H9 (cell line): ENCODE data around the gene NTRK3. TPM values are rescaled to one million over a fixed set of nuclear protein-coding genes. Genes with fewer than 3 reads are reported as not detected.

Experiments used
- DNase-seq: peaks from one replicate; pipeline ENCODE4 v3.0.0-alpha.2; 2017
- H2AFZ ChIP-seq: one replicate; pipeline ENCODE4 v1.6.1; 2013; ENCODE audit warnings: mild to moderate bottlenecking, low read length, control low read depth, moderate library complexity
- H2AK5ac ChIP-seq: 2 replicates; pipeline ENCODE4 v1.6.1; 2013; ENCODE audit warnings: low read length, control low read depth, mixed read lengths; ENCODE audit not compliant: insufficient read length
- H2BK120ac ChIP-seq: one replicate; pipeline ENCODE4 v1.6.1; 2013; ENCODE audit warnings: low read depth, mild to moderate bottlenecking, low read length, control low read depth, inconsistent platforms; ENCODE audit not compliant: poor library complexity, severe bottlenecking
- H2BK12ac ChIP-seq: 2 replicates; pipeline ENCODE4 v1.6.1; 2013; ENCODE audit warnings: low read length, control low read depth, mixed read lengths, low read depth; ENCODE audit not compliant: insufficient read length
- H2BK15ac ChIP-seq: 2 replicates; pipeline ENCODE4 v1.6.1; 2013; ENCODE audit warnings: low read depth, low read length, control low read depth
- H2BK20ac ChIP-seq: one replicate; pipeline ENCODE4 v1.6.1; 2013; ENCODE audit warnings: low read depth, mild to moderate bottlenecking, low read length, control low read depth, inconsistent platforms; ENCODE audit not compliant: poor library complexity, severe bottlenecking
- H2BK5ac ChIP-seq: 2 replicates; pipeline ENCODE4 v1.6.1; 2013; ENCODE audit warnings: low read length, control low read depth, mixed read lengths; ENCODE audit not compliant: insufficient read length
- H3K14ac ChIP-seq: 2 replicates; pipeline ENCODE4 v1.6.1; 2013; ENCODE audit warnings: low read length, control low read depth; ENCODE audit not compliant: insufficient read depth
- H3K18ac ChIP-seq: 2 replicates; pipeline ENCODE4 v1.6.1; 2013; ENCODE audit warnings: low read depth, mild to moderate bottlenecking, mixed read lengths, low read length, control low read depth; ENCODE audit not compliant: insufficient read length
- H3K23ac ChIP-seq: 2 replicates; pipeline ENCODE4 v1.6.1; 2013; ENCODE audit warnings: low read length, control low read depth, mixed read lengths, low read depth; ENCODE audit not compliant: insufficient read length
- H3K23me2 ChIP-seq: 2 replicates; pipeline ENCODE4 v1.6.1; 2013; ENCODE audit warnings: low read depth, mild to moderate bottlenecking, mixed read lengths, low read length, control low read depth; ENCODE audit not compliant: insufficient read length, poor library complexity, severe bottlenecking
- H3K27ac ChIP-seq: 2 replicates; pipeline ENCODE4 v1.5.1; 2013; ENCODE audit warnings: low read length, control low read depth, mixed read lengths, low read depth; ENCODE audit not compliant: insufficient read length
- H3K27me3 ChIP-seq: 2 replicates; pipeline ENCODE4 v1.6.1; 2013; ENCODE audit warnings: low read length, control low read depth, inconsistent platforms; ENCODE audit not compliant: insufficient read depth
- H3K4ac ChIP-seq: 2 replicates; pipeline ENCODE4 v1.6.1; 2013; ENCODE audit warnings: low read depth, mild to moderate bottlenecking, control low read depth, inconsistent platforms, low read length, moderate library complexity
- H3K4me1 ChIP-seq: 2 replicates; pipeline ENCODE4 v1.6.1; 2013; ENCODE audit warnings: low read length, control low read depth, inconsistent platforms; ENCODE audit not compliant: insufficient read depth
- H3K4me2 ChIP-seq: 2 replicates; pipeline ENCODE4 v1.6.1; 2013; ENCODE audit warnings: low read length, control low read depth, mixed read lengths; ENCODE audit not compliant: insufficient read length, insufficient read depth
- H3K56ac ChIP-seq: 2 replicates; pipeline ENCODE4 v1.6.1; 2013; ENCODE audit warnings: low read depth, mild to moderate bottlenecking, mixed read lengths, low read length, control low read depth; ENCODE audit not compliant: insufficient read length
- H3K79me1 ChIP-seq: 2 replicates; pipeline ENCODE4 v1.6.1; 2013; ENCODE audit warnings: low read depth, mild to moderate bottlenecking, moderate library complexity, low read length, control low read depth, inconsistent platforms; ENCODE audit not compliant: insufficient read depth, poor library complexity, severe bottlenecking
- H3K79me2 ChIP-seq: 2 replicates; pipeline ENCODE4 v1.6.1; 2013; ENCODE audit warnings: low read length, control low read depth, inconsistent platforms; ENCODE audit not compliant: insufficient read depth
- H3K9ac ChIP-seq: 2 replicates; pipeline ENCODE4 v1.6.1; 2013; ENCODE audit warnings: low read length, control low read depth, mixed read lengths; ENCODE audit not compliant: insufficient read length; ENCODE audit errors: extremely low read depth
- H3K9me3 ChIP-seq: one replicate; pipeline ENCODE4 v1.6.1; 2013; ENCODE audit warnings: low read depth, low read length, inconsistent platforms; ENCODE audit not compliant: control insufficient read depth
- H3T11ph ChIP-seq: one replicate; pipeline ENCODE4 v1.6.1; 2013; ENCODE audit warnings: mild to moderate bottlenecking, low read length, control low read depth, inconsistent platforms
- H4K20me1 ChIP-seq: one replicate; pipeline ENCODE4 v1.6.1; 2013; ENCODE audit not compliant: control insufficient read depth, insufficient read length, insufficient read depth
- H4K5ac ChIP-seq: 2 replicates; pipeline ENCODE4 v1.6.1; 2013; ENCODE audit warnings: low read depth, mild to moderate bottlenecking, mixed read lengths, low read length, control low read depth; ENCODE audit not compliant: insufficient read length
- H4K8ac ChIP-seq: replicated peaks from 2 replicates; pipeline ENCODE4 v1.6.1; 2013; ENCODE audit warnings: low read length, control low read depth, mixed read lengths, low read depth; ENCODE audit not compliant: insufficient read length
- H4K91ac ChIP-seq: 2 replicates; pipeline ENCODE4 v1.6.1; 2013; ENCODE audit warnings: low read depth, mild to moderate bottlenecking, moderate library complexity, mixed read lengths, low read length, control low read depth; ENCODE audit not compliant: insufficient read length
- H3K27ac Mint-ChIP-seq, 3 experiments: 2 replicates in 2 of 3; 3 replicates in 1 of 3; pipeline ENCODE4 v1.8.0; 2020 to 2021; ENCODE audit warnings: mixed read lengths in 3 of 3, mild to moderate bottlenecking in 1 of 3, moderate library complexity in 1 of 3
- H3K27me3 Mint-ChIP-seq: 2 replicates; pipeline ENCODE4 v1.8.0; 2021; ENCODE audit warnings: low read depth, mild to moderate bottlenecking, moderate library complexity, mixed read lengths
- H3K36me3 Mint-ChIP-seq, 3 experiments: 2 replicates in 2 of 3; 3 replicates in 1 of 3; pipeline ENCODE4 v1.8.0; 2020 to 2021; ENCODE audit warnings: low read depth in 3 of 3, mixed read lengths in 3 of 3; ENCODE audit not compliant: insufficient read depth in 1 of 3
- H3K4me1 Mint-ChIP-seq, 2 experiments: 2 replicates each; pipeline ENCODE4 v1.8.0; 2020; ENCODE audit warnings: mixed read lengths in 2 of 2
- H3K4me3 Mint-ChIP-seq, 2 experiments: 2 replicates in 1 of 2; 3 replicates in 1 of 2; pipeline ENCODE4 v1.8.0; 2020 to 2021; ENCODE audit warnings: mild to moderate bottlenecking in 2 of 2, mixed read lengths in 2 of 2, moderate library complexity in 1 of 2
- H3K9me3 Mint-ChIP-seq, 2 experiments: 2 replicates in 1 of 2; 3 replicates in 1 of 2; pipeline ENCODE4 v1.8.0; 2020; ENCODE audit warnings: mild to moderate bottlenecking in 2 of 2, mixed read lengths in 2 of 2, moderate library complexity in 1 of 2
- WGBS: extraction: QIAGEN DNeasy Blood & Tissue Kit; methylation state at CpG from one replicate; pipeline ENCODE4 v1.1.7; 2013; ENCODE audit warnings: missing lambda C conversion rate, low lambda C conversion rate, mixed read lengths; ENCODE audit not compliant: insufficient read length; ENCODE audit errors: extremely low coverage; 5-methylcytosine and 5-hydroxymethylcytosine counted together
- total RNA-seq: library from RNA; stranded (reverse); gene quantifications from 2 replicates; pipeline ENCODE4 v1.2.1, GENCODE V29; 2021
- TF ChIP-seq, protein P1 (sequence below): fragments of 200-600 bp; sonication (generic); conservative IDR thresholded peaks from 3 replicates; pipeline ENCODE4 v1.8.0; 2021; ENCODE audit warnings: antibody characterized with exemption, mild to moderate bottlenecking

The NTRK3 gene
- total RNA-seq, 1 experiment from 2014 or later = 2.5 TPM

DNA sequence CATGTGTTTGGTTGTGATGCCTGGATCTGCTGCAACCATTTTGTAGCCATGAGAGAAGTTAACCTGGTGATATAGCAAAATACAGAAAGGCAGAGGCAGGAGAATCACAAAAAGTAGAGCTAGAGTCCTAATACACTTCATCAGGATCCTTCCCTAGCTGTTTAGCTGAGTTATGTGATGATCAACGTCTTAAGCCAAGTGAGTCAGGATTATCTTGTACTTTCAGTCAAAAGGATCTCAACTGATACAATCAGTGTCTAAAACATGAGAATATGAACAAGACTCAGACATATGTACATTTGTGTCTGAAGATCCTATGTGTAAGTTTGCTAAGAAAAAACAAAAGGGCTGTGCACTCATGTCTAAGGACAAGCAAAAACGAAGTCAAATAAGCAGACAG lies 236.9 kb downstream of the NTRK3 start:
- no peak overlapping the region for H2BK20ac ChIP-seq
- no peaks in the 10 kb centered on the region for H3K27me3 Mint-ChIP-seq
- H3T11ph ChIP-seq = no peak overlapping the region
- TF ChIP-seq, protein P1, sequence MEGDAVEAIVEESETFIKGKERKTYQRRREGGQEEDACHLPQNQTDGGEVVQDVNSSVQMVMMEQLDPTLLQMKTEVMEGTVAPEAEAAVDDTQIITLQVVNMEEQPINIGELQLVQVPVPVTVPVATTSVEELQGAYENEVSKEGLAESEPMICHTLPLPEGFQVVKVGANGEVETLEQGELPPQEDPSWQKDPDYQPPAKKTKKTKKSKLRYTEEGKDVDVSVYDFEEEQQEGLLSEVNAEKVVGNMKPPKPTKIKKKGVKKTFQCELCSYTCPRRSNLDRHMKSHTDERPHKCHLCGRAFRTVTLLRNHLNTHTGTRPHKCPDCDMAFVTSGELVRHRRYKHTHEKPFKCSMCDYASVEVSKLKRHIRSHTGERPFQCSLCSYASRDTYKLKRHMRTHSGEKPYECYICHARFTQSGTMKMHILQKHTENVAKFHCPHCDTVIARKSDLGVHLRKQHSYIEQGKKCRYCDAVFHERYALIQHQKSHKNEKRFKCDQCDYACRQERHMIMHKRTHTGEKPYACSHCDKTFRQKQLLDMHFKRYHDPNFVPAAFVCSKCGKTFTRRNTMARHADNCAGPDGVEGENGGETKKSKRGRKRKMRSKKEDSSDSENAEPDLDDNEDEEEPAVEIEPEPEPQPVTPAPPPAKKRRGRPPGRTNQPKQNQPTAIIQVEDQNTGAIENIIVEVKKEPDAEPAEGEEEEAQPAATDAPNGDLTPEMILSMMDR = no peak
- H3K9me3 ChIP-seq = no peaks in the 10 kb centered on the region
- H2AFZ ChIP-seq = no peak overlapping the region
- no peak overlapping the region for H2BK5ac ChIP-seq
- H4K8ac ChIP-seq = no peak overlapping the region
- H4K20me1 ChIP-seq = no peaks in the 10 kb centered on the region
- no peak overlapping the region for H3K56ac ChIP-seq
- H3K36me3 Mint-ChIP-seq = no peaks in the 10 kb centered on the region; a peak in 1 of 7 replicates
- no CpG with 5 or more reads among the region's 2 CpGs for WGBS
- no peak overlapping the region for H3K4ac ChIP-seq
- no peaks in the 10 kb centered on the region for H3K79me1 ChIP-seq
- H4K91ac ChIP-seq = no peak overlapping the region
- H3K23me2 ChIP-seq = no peaks in the 10 kb centered on the region
- H2BK15ac ChIP-seq = no peak overlapping the region
- H3K4me1 Mint-ChIP-seq = peaks cover 34 to 38% of the 10 kb centered on the region in 2 experiments
- H3K14ac ChIP-seq = no peak overlapping the region
- no peaks in the 10 kb centered on the region for H3K79me2 ChIP-seq
- no peak overlapping the region for H4K5ac ChIP-seq
- no peak overlapping the region for H3K18ac ChIP-seq
- H3K4me3 Mint-ChIP-seq = no peak overlapping the region
- H3K4me2 ChIP-seq = no peak overlapping the region
- H3K27ac Mint-ChIP-seq = no peak overlapping the region
- H3K27me3 ChIP-seq = no peaks in the 10 kb centered on the region
- H3K27ac ChIP-seq = no peak overlapping the region
- H3K9ac ChIP-seq = no peak overlapping the region
- H2BK12ac ChIP-seq = no peak overlapping the region
- H2BK120ac ChIP-seq = no peak overlapping the region
- no peak for DNase-seq
- H3K9me3 Mint-ChIP-seq = no peaks in the 10 kb centered on the region
- peaks cover 2% of the 10 kb centered on the region for H3K4me1 ChIP-seq
- H2AK5ac ChIP-seq = no peak overlapping the region
- no peak overlapping the region for H3K23ac ChIP-seq
